Cerebellar nuclear complex (tissue), 1 donor: ENCODE results near the gene SPEG.

Experiments used
- DNase-seq, 2 experiments: peaks; one replicate each; lab custom pipeline; 2025; lab: John Stamatoyannopoulos, UW

SPEG gene

GRCh38 chr2:219533930-219534661, 99.5 kb downstream of the SPEG start:
- DNase-seq, result no peak

GRCh38 chr2:219536425-219536824, 101.8 kb downstream of the SPEG start:
- no peak for DNase-seq

GRCh38 chr2:219536967-219537366, 102.3 kb downstream of the SPEG start:
- DNase-seq, result no peak

- no peak for DNase-seq
Observed at GRCh38 chr2:219537657-219538488, 103.2 kb downstream of the SPEG start.

GRCh38 chr2:219538504-219538951, 103.9 kb downstream of the SPEG start:
- no peak for DNase-seq

GRCh38 chr2:219538956-219539788, 104.5 kb downstream of the SPEG start:
- DNase-seq, result no peak

- no peak for DNase-seq
Observed at GRCh38 chr2:219539926-219540678, 105.5 kb downstream of the SPEG start.

- DNase-seq, result no peak
Observed at GRCh38 chr2:219540784-219541504, 106.3 kb downstream of the SPEG start.

- DNase-seq, result peak in 1 of 2 experiments; percentile 50
Observed at GRCh38 chr2:219541611-219542180, 107.1 kb downstream of the SPEG start.

GRCh38 chr2:219542931-219543595, 108.4 kb downstream of the SPEG start:
- no peak for DNase-seq

- peak; percentile 69 to 90 for DNase-seq
Observed at GRCh38 chr2:219543596-219544358, 109.1 kb downstream of the SPEG start, which contains the start of the genes CHPF and TMEM198. Gene CHPF (minus strand): TSS chr2:219543809. CDS start chr2:219543538, 271 bp downstream. Gene TMEM198 (plus strand): TSS chr2:219544028. CDS start chr2:219544728, 700 bp downstream.

- no peak for DNase-seq
Observed at GRCh38 chr2:219544567-219544966, 109.9 kb downstream of the SPEG start.

GRCh38 chr2:219545295-219545942, 110.8 kb downstream of the SPEG start:
- no peak for DNase-seq

GRCh38 chr2:219545943-219546352, 111.3 kb downstream of the SPEG start:
- no peak for DNase-seq

- no peak for DNase-seq
Observed at GRCh38 chr2:219547621-219548020, 113.0 kb downstream of the SPEG start.
